Activated CD8-positive, alpha-beta memory T cell treated with anti-CD3 and anti-CD28 coated beads for 48 hours (primary cell): ENCODE data around the gene FHIT.

Experiments used
- DNase-seq, 3 experiments: peaks; one replicate each; pipeline ENCODE4 v3.0.0-alpha.2; 2020; ENCODE audit warnings: low read depth in 2 of 3, low spot score in 2 of 3

FHIT gene

DNA sequence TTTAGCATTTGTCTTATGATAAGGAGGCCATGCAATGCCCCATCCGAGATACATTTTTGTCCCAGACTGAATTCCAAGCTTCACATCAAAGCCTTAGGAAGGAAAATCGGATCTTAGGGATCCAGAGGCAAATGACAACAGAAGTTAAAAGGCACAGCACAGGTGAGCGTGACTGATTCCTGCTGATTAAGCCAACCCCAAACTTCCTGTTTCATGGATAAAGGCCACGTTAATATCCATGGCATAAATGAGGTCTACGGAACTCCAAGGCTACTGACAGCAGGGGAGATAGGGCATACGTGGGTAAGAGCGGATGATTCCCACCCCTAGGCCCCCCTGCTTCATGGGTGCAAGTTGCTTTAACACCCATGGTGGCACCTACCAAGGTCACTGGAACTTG, 471.6 kb downstream of the FHIT start:
- no peak for DNase-seq

DNA sequence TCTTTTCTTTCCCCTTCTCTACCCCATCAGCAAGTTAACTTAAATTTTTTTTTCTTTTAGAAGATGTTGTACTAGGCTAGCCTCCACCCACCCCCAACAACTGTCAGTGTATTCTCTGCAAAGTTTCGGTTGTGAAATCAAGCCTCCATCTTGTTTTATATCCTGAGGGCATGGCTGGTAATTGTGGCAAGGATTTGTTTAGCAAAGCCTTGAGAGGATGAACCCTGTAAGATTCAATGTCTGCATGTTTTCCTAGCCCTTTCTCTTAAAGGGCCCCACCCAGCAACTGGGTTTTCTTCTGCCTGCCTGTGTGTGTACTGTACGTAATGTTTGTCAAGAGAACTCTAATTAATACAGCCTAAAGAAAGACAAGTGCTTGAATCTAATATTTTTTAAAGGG, 475.3 kb downstream of the FHIT start:
- DNase-seq = no peak

DNA sequence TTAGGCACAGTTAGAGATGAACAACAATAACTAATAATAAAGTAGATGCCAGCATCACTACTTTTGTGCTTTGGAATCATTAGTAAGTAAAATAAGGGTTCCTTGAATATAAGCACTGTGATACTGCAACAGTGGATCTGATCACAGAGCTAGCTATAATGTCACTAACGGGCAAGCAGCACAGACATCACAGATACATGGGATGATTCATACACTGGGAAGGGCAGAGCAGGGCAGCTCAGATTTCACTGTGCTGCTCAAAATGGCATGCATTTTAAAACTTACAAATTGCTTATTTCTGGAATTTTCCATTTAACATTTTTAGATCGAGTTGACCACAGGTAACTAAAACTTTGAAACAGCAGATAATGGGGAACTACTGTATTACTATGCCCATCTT, 476.6 kb downstream of the FHIT start:
- no peak for DNase-seq

DNA sequence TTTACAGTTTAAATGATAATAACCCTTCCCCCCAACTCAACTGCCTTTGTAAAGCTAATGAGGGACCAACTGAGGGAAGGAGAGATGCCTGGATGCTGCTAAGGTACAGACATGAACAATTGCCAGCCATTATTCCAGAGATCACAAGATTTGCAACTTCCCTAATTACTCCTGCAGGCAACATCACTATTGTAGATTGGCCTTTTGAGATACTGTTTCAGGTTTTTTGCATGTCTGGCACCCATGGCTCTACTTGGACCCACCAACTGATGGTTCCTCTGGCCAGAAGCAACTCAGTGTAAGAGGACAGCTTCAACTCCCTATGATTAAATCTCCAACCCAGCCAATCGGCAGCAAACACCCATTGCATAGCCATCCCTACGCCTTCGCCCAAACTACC, 478.7 kb downstream of the FHIT start:
- DNase-seq = no peak

DNA sequence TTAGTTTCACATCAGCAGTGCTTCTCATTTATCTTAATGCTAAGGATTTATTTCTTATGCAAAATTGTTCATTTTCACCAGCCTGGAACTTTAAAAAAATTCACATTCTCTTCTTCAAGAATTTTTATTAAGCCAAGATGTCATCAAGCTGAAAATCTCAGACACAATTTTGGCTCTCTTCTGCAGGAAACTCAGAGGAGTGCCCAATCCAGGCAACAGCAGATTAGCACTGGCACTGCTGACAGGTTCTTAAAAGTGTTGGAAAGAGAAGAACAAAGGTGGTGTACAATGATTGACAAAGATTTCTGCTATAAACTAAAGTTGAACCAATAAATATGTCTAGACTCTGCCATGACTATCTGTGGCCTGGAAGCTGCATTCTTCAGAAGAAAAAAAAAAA, 479.5 kb downstream of the FHIT start:
- DNase-seq = no peak

GRCh38 chr3:60770532-60770931, 480.7 kb downstream of the FHIT start:
- no peak for DNase-seq

DNA sequence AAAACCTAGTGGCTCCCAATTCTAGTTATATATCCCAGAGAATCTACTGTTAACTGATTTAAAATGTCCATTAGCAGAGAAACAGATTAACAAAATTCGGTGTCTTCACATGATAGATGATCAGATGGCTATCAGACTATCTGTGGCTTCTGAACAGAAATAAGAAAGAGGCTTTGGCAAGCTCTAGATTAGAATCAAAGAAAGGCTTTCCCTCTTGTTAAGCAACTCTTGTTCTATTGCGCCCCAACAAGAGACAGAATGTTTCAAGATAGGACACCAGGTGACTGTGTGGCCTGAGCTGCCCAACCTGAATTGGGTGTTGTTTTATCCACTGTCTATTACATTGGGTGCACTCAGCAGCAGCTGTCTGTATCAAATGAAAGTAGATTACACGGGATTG, 483.7 kb downstream of the FHIT start:
- no peak for DNase-seq

- DNase-seq = no peak
Measured at GRCh38 chr3:60765776-60766175, 485.5 kb downstream of the FHIT start.

- DNase-seq = no peak
Measured at GRCh38 chr3:60764870-60765269, 486.4 kb downstream of the FHIT start.

DNA sequence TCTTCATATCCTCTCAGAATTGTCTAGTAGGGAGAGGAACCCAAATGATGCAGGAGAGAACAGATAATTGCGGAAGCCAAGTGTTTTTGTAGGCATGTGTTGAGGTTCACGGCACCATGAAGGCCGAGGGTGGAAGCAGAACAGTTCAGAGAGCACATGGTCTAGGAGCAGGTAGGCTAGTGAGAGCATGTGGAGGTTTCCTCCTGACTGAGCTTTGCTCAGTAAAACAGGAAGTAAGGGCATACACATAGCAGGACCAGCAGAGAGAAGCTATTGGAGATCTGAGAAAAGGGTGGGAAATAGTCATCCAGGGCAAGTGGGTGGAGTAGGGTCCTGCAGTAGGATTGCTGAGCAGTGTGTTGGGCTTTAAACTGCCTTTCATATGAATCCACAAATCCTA, 491.1 kb downstream of the FHIT start:
- no peak for DNase-seq

- no peak for DNase-seq
Measured at GRCh38 chr3:60759439-60759838, 491.8 kb downstream of the FHIT start.

DNA sequence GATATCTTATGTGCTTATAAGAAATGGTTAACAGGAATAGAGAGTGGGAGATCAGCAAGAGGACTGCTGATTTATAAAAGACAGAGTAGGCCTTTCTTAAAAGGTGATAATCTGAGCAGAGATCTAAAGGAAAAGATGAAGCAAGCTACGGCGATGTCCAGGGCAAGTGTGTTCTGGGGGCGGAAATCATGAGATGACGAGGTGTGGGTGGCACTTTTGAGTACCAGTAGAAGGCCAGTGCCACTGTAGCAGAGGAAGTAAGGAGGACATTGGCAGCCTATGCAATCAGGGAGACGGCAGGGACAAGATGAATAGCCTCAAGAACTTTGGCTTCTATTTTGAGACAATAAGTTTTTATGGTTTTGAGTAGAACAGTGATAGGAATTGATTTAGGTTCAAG, 492.4 kb downstream of the FHIT start:
- DNase-seq = no peak

- no peak for DNase-seq
Measured at GRCh38 chr3:60758171-60758570, 493.1 kb downstream of the FHIT start.

DNA sequence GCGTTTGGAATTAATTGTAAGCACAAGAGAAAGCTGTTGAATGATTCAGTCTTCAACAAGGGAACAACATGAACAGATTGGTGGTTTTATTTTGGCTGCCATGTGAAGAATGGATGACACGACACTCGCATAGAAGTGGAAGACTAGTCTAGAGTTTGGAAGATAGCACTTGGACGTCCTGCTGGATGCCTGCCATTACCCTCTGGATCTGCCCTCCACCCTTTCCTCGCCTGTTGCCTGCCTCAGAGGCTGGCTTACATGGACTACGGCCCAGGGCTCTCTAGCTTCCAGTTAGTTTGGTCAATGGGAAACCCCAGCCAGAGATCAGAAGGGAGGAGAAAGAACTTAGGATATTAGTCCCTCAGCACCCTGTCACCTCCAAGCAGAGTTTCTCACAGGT, 493.5 kb downstream of the FHIT start:
- DNase-seq = no peak

GRCh38 chr3:60756241-60757030, 494.8 kb downstream of the FHIT start:
- no peak for DNase-seq

DNA sequence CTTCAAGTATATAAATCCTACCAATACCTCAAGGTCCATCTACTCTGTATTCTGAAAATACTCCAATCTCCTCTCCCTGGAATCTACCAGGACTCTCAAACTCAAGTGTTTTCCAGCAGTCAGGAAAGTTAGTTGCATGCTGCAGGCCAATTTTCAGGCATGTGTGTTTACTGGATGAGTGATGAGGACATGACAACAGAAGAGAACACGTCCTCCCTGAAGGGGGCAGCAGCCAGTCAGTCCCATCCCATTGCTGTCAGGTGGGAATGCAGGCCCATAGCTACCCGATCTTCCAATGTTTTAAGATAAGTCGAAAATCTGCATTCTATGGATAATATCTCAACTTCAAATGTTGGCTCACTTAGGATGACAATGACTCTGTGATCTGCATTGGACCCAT, 496.2 kb downstream of the FHIT start:
- no peak for DNase-seq

DNA sequence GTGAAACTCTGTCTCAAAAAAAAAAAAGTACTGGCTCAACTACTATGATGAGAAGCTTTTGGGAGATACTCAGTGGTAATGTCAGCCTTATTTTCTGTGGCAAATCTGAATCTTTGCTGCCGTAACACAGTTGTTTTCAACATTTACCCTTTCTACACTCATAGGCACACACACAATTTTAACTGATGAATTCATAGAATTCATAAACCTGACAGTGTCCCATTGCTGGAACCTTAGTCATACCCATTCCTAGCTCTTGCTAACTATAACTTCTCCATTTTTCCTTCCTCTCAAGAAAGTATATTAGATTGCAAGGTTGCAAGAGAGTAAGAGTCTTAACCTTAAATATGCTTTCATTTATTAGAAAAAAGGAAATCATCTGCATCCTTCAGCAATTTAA, 496.6 kb downstream of the FHIT start:
- no peak for DNase-seq

- DNase-seq = no peak
Measured at GRCh38 chr3:60752809-60753208, 498.4 kb downstream of the FHIT start.

GRCh38 chr3:60746695-60747416, 504.4 kb downstream of the FHIT start:
- no peak for DNase-seq

DNA sequence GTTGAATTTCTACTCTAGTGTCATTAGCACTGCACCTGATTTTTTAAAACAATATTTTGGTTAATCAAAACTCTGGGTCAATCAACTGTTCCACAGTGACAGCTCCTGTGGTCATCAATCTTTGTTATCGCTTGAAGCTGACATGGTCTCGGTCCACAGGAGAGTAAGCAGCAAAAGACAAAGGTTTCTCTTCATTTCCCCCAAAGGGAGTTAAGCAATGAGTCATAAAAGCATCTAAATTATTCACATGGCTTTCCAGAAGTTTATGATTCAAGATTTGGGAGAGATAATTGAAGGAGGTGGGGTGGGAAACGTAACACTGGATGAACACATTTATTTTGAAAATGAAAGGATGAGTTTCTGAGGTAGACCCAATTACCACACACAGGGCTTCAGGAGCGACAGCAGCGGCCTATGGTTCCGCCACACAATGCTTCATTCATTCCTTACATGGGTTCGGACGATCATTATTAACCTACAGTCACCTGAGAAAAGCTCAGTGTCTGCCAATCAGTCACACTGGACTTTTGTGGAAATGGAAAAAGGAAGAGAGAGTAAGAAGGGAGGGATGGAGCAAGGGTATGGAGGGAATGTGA, 505.1 kb downstream of the FHIT start:
- no peak for DNase-seq

- DNase-seq = no peak
Measured at GRCh38 chr3:60743631-60744164, 507.6 kb downstream of the FHIT start.

DNA sequence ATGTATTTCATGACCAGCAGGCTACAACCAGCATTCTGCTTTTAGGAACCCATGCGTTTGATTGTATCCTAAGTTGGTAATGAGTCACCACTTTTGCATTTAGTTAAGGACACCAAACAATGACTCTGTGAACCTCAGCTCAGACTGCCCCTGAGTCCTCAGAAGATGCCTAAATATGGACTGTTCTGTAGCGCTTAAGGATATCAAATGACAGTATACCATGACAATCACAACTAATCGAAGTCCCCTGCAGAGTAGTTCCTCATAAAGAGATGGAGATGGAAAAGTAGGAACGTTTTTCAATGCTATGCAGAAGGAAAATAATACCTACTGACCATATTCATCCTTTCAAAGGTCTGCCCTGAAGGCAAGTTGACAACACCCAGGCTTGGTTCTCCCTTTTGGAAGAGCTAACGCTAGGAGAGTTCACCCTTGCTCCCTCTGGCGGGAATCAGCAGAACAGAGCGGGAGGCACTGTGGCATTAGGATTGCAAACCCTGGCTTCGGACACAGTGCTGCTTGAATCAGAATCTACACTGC, 508.6 kb downstream of the FHIT start:
- DNase-seq = no peak
